Measurements from ENCODE around the gene SMG6. TPM values are rescaled to one million over a fixed set of nuclear protein-coding genes. Genes with fewer than 3 reads are reported as not detected.

Gene SMG6
- total and polyA plus RNA-seq, 2 experiments from 2014 or later = 23.0 to 50.8 TPM

DNA sequence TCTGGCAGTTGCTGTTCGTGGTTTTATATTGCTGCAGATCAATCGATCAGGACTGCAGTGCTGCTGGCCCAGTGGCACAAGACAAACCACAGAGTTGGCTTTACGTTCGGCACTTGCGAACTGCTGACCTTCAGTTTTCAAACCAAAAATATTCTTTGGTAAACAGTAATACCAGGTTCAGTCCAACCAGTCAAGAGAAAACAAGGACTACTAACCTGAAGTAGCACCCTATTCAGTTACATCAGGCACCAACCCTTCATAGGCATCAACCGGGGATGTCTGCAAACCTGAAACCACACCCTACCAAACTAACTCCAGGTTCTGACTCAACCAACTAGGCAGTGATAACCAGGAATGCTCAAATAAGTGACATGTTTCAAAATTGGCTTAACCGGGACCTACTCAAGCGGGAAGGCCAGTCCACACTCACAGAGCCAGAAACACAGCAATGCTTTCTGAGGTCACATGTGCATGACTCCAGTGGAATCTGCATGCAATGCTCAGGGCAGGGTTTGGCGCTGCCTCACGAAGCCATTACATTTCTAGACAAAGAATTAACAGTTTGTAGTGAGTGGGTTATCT is 91.1 kb downstream of the SMG6 start:
- Histone ChIP-seq H3K27me3 (no peaks in the 10 kb centered on the region), H3K9me3 (ENCODE audit: low read depth) (no peaks in the 10 kb centered on the region), H3K4me1 (ENCODE audit: low read depth) (peaks cover 66% of the 10 kb centered on the region), H3K4me3 (no peak overlapping the region), H3K27ac (peak overlapping the region; percentile 96), H3K36me3 (no peaks in the 10 kb centered on the region)
- TF ChIP-seq, protein P1, sequence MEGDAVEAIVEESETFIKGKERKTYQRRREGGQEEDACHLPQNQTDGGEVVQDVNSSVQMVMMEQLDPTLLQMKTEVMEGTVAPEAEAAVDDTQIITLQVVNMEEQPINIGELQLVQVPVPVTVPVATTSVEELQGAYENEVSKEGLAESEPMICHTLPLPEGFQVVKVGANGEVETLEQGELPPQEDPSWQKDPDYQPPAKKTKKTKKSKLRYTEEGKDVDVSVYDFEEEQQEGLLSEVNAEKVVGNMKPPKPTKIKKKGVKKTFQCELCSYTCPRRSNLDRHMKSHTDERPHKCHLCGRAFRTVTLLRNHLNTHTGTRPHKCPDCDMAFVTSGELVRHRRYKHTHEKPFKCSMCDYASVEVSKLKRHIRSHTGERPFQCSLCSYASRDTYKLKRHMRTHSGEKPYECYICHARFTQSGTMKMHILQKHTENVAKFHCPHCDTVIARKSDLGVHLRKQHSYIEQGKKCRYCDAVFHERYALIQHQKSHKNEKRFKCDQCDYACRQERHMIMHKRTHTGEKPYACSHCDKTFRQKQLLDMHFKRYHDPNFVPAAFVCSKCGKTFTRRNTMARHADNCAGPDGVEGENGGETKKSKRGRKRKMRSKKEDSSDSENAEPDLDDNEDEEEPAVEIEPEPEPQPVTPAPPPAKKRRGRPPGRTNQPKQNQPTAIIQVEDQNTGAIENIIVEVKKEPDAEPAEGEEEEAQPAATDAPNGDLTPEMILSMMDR (IDR thresholded peaks at IDR 0.05; ENCODE audit: low read depth, low read length) = no peak
- DNase-seq (ENCODE audit: low read depth in 1 of 2, low spot score in 1 of 2) = peak in 1 of 2 donors; percentile 77

DNA sequence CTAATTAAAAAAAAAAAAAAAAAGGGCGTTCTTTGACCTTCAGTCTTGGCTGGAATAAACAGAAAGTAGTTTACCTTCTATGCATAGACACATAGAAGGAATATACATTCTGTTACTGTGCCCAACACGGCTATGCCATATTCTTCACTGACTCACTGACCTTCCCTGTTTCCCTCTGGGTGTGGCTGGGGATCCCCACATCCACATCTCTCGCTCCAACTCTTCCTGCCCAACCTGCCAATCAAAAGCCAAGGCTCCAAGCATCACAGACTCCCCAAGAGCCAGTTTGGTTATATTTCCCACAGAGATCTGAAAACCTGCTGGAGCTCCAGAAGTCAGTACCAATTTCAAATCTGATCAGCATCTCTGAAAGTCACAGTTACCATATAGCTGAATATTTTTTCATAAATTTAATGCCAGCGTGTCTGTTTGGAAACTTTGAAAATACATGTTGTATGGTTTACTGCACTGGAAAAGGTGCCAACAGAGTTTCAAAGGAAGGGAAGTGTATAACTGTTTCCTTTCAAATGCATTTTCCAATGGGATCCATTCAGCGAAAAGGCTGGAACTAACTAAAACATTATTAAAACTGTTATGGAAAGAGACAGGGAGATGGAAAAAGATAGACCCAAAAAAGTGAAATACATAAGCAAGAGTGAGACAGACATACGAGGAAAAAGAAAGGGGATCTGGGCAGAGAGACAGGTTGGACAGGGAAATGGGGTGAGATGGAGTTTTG is 91.8 kb downstream of the SMG6 start:
- Histone ChIP-seq H3K4me3 (no peak overlapping the region), H3K27ac (peak overlapping the region; percentile 96), H3K9me3 (ENCODE audit: low read depth) (no peaks in the 10 kb centered on the region), H3K27me3 (no peaks in the 10 kb centered on the region), H3K36me3 (no peaks in the 10 kb centered on the region), H3K4me1 (ENCODE audit: low read depth) (peaks cover 70% of the 10 kb centered on the region)
- no peak for DNase-seq (ENCODE audit: low read depth in 1 of 2, low spot score in 1 of 2)
- TF ChIP-seq, protein P1 (IDR thresholded peaks at IDR 0.05; ENCODE audit: low read depth, low read length) = no peak

DNA sequence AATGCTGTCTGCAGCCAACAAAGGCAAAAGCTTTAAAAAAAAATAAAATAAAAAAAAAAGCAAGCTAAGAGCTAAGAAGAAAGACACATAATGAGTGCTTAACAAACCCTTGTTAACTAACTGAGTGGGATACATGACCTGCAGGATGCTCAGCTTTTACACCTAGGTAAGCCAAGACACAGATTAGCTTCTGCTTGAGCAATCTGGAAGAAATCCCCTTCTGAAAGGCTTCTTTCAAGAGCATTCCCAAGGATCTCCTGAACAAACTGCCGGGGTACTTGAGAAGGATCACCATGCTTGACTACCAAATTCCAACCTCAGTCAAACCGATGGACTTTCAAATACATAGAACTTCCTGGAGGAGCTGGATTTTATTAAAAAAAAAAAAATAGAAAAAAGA is 92.9 kb downstream of the SMG6 start:
- no peak for DNase-seq (ENCODE audit: low read depth in 1 of 2, low spot score in 1 of 2)
- Histone ChIP-seq H3K27me3 (no peaks in the 10 kb centered on the region), H3K4me1 (ENCODE audit: low read depth) (peaks cover 60% of the 10 kb centered on the region), H3K36me3 (no peaks in the 10 kb centered on the region), H3K9me3 (ENCODE audit: low read depth) (no peaks in the 10 kb centered on the region), H3K27ac (no peak overlapping the region), H3K4me3 (no peak overlapping the region)
- TF ChIP-seq, protein P1 (IDR thresholded peaks at IDR 0.05; ENCODE audit: low read depth, low read length) = no peak

DNA sequence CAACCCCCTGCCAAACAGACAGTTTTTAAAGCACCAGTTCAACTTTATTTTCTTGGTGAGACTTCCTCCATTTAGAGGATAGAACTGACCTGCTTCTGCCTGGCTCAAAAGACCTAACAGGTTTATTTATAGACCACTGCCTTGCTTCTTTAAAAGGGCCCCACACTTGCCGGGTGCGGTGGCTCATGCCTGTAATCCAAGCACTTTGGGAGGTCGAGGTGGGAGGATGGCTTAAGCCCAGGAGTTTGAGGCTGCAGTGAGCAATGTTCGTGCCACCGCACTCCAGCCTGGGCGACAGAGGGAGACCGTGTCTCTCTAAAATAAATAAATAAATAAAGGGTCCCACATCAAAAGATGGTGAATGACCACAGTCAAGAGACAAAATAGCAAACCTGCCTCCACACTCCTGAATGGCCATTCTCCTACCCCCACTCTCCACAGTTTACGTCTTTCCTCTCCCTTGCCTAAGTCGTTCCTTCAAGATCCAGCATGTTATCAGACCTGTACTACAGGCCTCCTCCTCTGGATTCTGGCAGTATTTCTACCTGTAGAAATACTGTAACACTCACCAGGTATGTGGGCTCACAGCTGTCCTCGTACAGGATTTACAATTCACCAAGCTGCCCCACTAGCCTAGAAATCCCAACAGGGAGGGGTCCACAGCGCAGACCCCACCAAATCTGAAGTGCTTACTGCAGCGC is 95.6 kb downstream of the SMG6 start:
- no peaks in the 10 kb centered on the region for H3K27me3 ChIP-seq
- H3K4me1 ChIP-seq (ENCODE audit: low read depth) = peaks cover 37% of the 10 kb centered on the region
- H3K9me3 ChIP-seq (ENCODE audit: low read depth) = no peaks in the 10 kb centered on the region
- no peaks in the 10 kb centered on the region for H3K36me3 ChIP-seq
- peak in 1 of 2 donors; percentile 63 for DNase-seq (ENCODE audit: low read depth in 1 of 2, low spot score in 1 of 2)
- H3K4me3 ChIP-seq = peak overlapping the region; percentile 6
- TF ChIP-seq, protein P1 (IDR thresholded peaks at IDR 0.05; ENCODE audit: low read depth, low read length) = no peak
- H3K27ac ChIP-seq = peak overlapping the region; percentile 94

DNA sequence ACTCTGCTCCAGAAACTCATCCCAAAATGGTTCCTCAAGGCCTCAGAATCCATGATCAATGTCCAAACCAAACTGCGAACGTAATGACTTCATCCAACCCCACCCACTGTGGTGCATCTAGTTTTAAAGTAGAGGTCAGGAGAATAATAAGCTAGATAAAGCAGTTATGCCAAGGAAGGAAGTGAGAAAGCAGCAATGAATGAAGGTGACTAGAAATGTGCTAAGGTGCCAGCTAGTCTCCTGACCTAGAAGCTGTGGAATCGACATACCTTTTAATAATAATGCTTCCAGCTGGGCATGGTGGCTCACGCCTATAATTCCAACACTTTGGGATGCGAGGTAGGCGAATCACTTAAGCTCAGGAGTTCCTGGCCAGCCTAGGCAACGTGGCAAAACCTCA is 99.2 kb downstream of the SMG6 start:
- no peaks in the 10 kb centered on the region for H3K27me3 ChIP-seq
- no peak overlapping the region for H3K4me3 ChIP-seq
- H3K27ac ChIP-seq = peak overlapping the region; percentile 31
- TF ChIP-seq, protein P1 (IDR thresholded peaks at IDR 0.05; ENCODE audit: low read depth, low read length) = no peak
- no peaks in the 10 kb centered on the region for H3K9me3 ChIP-seq (ENCODE audit: low read depth)
- peaks cover 34% of the 10 kb centered on the region for H3K4me1 ChIP-seq (ENCODE audit: low read depth)
- no peaks in the 10 kb centered on the region for H3K36me3 ChIP-seq
- no peak for DNase-seq (ENCODE audit: low read depth in 1 of 2, low spot score in 1 of 2)

Measured in cardiac muscle cell (in vitro differentiated cells and primary cell).